ENCODE measurements around the gene SLC2A1.
"Not testable (repeated sequence)": the region's sequence is repeated elsewhere in the genome, so short reads cannot be mapped to it uniquely, and the experiment has no call there.

Gene SLC2A1

DNA sequence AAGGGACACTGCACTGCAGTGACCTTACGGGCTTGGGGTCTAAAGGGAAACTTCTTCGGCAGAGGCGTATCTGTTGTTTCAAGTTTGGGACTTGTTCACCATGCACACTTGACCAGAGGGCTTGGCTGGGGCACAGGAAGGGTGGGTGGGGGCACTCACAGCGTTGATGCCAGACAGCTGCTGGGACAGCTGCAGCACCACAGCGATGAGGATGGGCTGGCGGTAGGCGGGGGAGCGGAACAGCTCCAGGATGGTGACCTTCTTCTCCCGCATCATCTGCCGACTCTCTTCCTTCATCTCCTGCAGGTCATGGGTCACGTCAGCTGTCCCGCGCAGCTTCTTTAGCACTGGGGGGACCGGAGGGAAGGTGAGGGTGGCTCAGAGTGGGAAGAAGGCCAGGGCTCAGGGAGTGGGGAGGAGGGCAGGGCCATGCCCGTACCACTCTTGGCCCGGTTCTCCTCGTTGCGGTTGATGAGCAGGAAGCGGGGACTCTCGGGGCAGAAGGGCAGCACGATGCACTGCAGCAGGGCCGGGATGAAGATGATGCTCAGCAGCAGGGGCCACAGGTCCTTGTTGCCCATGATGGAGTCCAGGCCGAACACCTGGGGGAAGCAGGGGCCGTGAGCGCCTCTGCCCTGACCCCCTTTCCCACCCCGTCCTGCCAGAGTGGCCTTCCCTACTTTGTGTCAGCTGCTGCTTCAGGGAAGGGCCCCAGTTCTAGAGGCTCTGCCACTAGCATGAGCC is 29.1 kb downstream of the SLC2A1 start:
- DNase-seq (ENCODE audit: low read depth in 3 of 3), result no peak

DNA sequence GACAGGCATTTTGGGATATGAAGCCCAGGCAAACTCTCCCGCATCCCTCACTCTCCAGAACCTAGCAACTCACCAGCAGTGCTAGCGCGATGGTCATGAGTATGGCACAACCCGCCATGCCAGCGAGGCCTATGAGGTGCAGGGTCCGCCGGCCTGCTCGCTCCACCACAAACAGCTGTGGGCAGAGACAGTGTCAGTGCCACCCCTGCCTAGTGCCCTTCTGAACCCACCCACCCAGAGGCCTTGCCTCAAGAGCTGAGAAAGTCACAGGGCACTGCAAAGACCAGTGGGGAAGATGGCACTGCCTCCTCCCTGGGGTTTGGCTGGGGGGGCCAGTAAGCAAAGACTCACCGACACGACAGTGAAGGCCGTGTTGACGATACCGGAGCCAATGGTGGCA is 29.8 kb downstream of the SLC2A1 start:
- no peak for DNase-seq (ENCODE audit: low read depth in 3 of 3)

DNA sequence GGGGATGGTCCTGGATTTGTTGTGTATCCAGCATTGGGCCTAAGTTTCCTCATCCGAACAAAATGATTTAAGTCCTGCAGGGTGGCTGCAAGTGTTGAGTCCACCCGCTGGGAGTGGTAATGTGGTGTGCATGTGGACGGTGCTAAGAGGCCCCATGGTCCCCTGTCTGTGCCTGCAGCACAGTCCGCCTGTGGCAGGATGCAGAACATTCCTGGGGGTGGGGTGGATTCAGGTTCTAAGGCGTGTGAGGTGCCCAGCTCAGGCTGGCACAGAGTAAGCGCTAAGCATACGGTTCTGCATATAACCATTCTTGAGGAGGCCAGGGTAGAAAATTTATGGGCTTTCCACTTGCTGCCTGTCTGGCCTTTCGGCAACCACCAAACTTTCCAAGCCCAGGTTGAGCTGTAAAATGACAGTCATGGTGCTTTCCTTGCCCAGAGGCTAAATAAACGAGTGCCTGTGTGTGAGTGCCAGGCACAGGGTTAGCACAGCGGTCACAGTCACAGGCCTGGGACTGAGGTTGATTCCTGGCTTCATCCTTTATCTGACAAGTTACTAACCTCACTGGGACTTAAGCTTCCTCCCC is 30.7 kb downstream of the SLC2A1 start:
- DNase-seq (ENCODE audit: low read depth in 3 of 3), result no peak

DNA sequence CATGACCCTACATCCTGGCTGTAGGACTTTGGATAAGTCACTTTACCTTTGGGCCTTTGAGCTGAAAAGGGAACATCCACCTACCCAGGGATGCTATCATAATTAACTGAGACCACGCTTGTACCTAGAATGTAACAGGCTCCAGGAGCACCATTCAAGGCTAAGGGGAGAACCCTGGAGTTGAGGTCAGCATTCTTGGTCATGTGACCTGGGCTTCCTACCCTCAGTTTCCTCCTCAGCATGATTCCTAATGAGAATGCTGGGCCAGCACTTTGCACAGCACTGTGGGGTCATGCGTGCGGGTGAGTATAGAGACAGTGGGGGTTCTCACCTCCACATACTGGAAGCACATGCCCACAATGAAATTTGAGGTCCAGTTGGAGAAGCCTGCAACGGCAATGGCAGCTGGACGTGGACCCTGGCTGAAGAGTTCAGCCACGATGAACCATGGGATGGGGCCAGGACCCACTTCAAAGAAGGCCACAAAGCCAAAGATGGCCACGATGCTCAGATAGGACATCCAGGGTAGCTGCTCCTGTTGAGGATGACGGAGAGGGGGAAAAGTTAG is 31.3 kb downstream of the SLC2A1 start:
- no peak for DNase-seq (ENCODE audit: low read depth in 3 of 3)

DNA sequence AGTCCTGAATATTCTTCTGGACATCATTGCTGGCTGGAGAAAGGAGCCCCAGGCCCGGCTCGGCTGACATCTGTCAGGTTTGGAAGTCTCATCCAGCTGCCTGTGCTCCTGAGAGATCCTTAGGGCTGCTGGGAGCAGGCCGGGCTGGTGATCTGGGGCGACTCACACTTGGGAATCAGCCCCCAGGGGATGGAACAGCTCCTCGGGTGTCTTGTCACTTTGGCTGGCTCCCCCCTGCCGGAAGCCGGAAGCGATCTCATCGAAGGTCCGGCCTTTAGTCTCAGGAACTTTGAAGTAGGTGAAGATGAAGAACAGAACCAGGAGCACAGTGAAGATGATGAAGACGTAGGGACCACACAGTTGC is 31.8 kb downstream of the SLC2A1 start:
- no peak for DNase-seq (ENCODE audit: low read depth in 3 of 3)

DNA sequence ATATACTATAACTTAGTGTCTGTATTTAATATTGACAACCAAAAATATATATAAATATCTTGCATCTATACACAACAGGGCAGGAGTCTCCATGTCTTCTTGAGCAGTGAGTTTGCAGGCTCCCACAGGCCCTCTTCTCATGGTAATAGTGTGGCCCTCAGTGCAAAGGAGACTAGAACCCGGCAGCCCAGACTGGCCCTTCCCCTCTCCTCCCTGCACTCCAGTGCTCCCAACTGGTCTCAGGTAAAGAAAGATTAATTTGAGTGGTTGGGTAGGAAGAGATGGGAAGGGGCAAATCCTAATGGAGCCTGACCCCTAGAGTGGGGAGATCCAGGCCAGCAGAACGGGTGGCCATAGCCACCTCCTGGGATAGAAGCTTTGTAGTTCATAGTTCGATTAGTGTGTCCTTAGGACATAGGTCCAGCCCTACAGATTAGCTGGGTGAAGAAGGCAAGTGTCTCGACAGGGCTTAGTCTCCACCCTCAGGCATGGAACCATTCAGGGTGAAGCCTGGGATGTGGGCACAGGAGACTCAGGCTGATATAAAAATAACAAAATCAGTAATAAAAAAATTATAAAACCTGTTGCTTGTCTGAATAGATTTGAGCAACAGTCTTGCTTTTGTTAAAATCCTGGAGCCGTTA is 32.3 kb downstream of the SLC2A1 start:
- DNase-seq (ENCODE audit: low read depth in 3 of 3), result no peak

DNA sequence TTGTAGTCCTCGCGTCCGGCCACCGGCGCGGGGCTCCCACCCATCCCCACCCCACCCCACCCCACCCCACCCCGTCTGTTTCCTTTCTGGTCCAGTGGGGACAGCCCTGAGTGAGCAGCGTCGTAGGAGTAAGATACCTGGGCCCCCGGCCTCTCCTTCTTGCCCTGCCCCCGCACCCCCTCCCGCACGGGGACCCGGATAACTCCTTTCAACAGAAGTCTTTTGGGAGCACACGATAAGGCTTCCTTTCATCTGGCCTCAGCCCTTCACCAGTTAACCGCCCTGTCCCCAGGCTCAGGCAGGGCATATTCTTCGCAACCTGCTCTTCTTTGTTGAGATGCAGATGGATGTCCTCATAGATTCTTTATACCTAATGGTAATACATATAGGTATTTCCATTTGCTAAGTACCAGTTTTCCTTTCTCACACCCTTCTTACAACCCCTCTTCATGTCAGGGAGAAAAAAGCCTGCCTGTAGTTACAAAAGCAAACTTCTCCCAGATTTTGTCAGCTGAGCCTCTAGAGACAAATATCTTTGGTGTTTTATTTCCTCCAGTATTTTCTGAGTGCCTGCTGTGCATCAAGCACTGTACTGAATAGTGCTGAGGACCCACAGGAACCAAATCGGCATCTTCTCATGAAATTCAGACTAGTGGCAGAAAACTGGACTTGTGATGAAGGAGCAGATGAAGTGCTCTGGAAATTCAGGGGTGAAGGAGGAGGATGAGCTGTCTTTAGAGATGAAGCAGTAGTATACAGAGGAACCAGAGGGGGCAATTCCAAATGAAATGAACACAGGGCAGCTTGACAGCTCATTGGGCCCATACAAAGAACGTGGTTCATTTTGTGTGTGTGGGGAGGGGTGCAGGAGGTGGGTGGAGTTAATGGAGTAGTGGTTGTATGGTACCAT is 33.6 kb downstream of the SLC2A1 start:
- no peak for DNase-seq (ENCODE audit: low read depth in 3 of 3)

DNA sequence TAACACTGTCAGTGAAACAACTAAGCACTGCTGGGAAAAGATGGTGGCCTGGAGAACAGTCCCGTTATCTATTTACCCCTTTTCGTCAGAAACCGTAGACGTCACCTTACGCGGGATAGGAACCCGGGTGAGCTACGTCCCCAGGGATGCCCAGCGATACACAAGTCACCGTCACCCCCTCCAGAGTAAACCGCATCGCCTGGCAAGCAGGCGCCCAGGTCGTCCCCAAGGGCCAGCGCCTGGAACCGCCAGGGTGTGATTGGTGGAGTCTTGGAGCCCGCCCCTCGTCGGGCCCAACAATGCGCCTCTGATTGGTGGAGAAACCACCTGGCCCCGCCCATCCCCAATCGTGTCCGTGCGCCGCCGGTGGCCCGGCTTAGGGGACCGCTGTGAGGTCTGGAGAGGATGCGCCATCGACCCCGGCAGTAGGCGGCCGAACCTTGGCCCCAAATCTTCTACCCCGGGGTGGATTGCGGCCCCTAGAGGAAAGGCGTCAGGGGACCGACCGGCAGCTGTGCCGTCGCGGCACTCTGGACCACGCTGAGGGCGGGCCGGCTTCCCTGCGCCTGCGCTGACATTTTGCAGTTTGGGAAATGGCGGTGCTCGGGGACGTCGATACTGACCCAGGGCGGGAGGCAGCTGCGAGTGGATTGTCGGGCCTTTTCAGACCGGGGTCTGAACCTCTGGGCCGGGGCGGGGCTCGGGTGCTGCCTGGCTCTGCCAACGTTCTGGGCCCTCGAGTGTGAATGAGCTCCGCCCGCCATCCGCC is 34.4 kb downstream of the SLC2A1 start:
- peak; percentile 87 to 93 (median 91) for DNase-seq (ENCODE audit: low read depth in 3 of 3)

DNA sequence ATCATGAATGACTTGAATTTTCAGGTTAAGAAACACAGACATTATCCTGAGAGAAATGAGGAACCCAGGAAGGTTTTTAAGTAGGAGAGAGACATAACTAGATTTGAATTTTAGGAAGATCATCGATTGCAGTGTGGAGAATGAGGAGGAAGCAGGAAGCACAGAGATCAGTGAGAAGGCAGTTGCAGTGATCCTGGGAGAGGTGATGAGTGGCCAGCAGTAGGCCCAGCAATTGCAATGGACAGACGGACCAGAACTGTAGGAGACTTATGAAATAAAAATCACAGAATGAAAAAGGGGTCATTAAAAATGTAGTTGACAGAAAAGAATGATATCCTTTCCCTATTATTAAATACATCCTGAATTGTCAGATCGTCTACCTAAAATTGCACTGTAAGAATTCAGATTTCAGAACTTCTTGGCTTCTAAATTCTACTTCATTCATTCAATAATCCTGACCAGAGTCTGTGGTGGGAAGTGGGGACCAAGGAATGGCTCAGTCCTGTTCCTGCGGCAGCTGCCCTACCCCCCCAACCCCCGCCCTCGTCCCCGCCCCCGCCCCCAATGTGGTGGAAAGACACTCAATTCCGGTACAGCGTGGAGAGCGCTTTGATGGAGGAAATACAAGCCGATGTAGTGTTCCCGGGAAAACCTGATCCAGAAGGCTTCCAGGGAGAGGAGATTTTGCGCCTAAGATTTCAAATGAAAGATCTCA is 35.1 kb downstream of the SLC2A1 start:
- no peak for DNase-seq (ENCODE audit: low read depth in 3 of 3)

DNA sequence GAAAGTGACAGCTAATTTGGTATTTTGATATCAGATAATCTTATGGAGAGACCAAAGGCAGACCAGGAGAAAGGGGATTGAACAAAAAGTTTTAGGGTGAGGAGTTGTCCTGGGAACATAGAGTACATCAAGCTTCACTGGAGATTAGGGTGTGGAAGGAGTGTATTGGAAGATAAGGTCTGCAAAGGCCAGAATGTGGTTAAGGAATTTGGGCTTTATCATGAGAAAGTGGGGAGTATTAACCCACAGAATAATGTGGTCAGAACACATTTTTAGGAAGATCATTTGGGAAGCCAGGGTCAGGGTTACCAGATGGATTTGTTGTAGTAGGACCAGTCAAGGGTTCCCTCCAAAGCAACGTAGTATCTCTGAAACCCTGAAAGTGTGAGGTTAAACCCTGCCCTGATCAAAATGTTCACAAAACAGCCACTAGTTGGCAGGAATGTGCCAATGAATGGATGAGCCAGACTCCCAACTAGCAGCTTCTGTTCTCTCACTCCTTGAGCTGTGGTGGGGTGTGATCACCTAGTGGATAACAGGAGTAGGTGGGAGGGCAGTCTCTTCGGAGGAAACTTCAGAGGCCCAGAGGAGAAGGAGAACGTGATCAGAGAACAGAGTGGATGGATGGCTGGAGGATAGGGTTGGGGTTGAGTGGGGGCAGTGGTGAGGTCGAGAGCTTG is 35.8 kb downstream of the SLC2A1 start:
- peak; percentile 32 to 41 (median 40) for DNase-seq (ENCODE audit: low read depth in 3 of 3)

DNA sequence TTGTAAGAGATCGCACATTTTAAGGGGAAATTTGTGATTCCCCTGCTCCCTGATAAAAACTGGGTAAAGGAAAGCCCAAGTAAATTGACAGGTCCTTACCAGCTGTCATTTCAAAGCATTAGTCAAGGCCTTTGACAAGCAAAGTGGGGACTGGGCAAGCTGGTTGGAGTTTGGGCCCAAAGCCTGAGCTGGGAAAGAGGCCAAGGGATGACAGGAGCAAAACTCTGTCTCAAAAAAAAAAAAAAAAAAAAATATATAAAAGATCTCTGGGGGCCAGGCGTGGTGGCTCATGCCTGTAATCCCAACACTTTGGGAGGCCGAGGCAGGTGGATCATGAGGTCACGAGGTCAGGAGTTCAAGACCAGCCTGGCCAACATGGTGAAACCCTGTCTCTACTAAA is 36.9 kb downstream of the SLC2A1 start:
- no peak for DNase-seq (ENCODE audit: low read depth in 3 of 3)

DNA sequence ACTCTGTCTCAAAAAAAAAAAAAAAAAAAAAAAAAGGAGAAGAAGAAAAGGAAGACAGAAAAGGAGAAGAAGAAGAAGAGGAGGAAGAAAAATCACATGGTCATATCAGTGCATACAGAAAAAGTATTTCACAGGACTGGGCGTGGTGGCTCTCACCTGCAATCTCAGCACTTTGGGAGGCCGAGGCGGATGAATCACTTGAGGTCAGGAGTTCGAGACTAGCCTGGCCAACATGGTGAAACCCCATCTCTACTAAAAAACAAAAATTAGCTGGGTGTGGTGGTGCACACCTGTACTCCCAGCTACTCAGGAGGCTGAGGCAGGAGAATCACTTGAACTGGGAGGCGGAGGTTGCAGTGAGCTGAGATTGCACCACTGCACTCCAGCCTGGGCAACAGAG is 39.0 kb downstream of the SLC2A1 start:
- DNase-seq (ENCODE audit: low read depth in 3 of 3), result not testable (repeated sequence)

DNA sequence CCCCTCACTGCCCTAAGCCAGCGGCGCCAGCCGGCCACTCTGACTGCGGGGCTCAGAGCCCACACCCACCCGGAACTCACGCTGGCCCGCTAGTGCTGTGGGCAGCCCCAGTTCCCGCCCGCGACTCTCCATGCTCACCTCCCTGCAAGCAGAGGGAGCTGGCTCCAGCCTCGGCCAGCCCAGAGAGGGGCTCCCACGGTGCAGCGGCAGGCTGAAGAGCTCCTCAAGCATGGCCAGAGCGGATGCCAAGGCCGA is 41.5 kb downstream of the SLC2A1 start:
- DNase-seq (ENCODE audit: low read depth in 3 of 3), result no peak

DNA sequence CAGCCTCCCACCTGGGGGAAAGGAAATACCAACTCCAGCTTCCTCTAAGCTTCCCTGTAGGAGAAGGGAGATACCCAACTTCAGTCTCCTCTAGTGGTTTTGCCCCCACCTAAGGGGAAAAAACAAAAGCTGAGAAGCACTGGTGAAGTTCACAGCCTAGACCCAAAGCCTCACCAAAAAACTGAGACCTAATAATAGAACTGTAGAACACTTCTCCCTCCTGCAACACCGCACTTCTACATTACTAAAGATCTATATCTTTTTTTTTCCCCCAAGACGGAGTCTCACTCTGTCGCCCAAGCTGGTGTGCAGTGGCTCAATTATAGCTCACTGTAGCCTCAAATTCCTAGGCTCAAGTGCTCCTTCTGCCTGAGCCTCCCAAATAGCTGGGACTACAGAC is 43.2 kb downstream of the SLC2A1 start:
- DNase-seq (ENCODE audit: low read depth in 3 of 3), result no peak

DNA sequence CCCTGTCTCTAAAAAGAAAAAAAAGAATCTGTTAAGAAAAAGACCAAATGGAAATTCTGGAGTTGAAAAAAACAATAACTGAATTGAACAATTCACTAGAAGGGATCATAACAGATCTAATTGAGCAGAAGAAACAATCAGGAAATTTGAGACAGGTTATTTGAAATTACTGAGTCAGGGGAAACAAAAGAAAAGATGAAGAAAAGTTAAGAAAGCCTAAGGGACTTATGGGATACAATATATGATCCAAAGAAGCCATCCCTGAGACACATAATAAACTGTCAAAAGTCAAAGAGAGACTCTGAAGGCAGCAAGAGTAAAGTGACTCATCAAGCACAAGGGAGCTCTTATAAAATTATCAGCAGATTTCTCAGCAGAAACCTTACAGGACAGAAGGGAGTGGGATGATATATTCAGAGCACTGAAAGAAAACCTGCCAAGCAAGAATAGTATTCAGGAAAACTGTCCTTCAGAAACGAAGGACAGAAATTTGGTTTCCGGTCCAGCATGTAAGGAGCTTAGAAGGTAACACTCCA is 44.5 kb downstream of the SLC2A1 start:
- DNase-seq (ENCODE audit: low read depth in 3 of 3), result no peak

DNA sequence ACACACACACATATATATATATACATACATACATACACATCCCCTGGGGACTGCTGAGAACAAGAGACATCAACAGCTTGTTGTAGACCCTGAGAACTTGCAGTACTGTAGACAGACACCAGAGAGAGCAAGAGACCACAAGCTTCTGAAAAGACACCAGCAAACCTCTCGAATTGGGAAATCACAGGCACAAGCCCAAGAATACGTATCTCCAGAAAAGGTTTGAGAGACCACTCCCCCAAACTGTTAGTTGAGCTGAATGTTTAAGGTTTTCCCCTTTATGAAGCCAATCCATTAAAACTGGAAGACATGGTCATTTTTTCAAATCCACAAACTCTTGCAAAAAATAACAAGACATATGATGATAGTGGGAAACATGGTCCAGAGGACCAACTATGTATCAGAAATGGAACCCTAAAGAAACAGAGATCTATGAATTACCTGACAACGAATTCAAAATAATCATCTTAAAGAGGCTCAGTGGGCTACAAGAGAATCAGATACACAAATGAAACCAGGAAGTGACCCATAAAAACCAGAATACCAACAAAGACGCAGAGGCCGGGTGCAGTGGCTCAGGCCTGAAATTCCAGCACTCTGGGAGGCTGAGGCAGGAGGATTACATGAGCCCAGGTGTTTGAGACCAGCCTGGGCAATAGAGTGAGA is 45.1 kb downstream of the SLC2A1 start:
- peak in 1 of 3 experiments; percentile 57 for DNase-seq (ENCODE audit: low read depth in 3 of 3)

DNA sequence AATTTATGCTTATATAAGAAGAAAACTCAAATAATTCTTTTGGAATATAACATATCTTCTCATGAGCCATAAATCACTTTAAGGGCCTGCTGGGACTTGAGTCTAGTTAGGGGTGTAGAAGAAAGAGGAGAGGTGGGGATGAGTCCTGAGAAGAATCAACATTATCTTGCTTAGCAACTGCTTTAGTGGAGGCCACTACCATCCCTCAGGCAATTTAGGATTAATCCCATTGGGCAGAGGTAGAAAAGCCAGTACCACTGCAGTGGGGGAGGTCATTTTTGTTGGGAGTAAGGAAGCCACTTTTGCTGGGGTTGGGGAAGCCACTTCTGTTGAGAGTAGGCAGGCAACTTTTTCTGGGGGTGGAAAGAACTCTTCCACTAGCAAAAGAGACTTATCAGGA is 47.7 kb downstream of the SLC2A1 start:
- DNase-seq (ENCODE audit: low read depth in 3 of 3), result no peak

DNA sequence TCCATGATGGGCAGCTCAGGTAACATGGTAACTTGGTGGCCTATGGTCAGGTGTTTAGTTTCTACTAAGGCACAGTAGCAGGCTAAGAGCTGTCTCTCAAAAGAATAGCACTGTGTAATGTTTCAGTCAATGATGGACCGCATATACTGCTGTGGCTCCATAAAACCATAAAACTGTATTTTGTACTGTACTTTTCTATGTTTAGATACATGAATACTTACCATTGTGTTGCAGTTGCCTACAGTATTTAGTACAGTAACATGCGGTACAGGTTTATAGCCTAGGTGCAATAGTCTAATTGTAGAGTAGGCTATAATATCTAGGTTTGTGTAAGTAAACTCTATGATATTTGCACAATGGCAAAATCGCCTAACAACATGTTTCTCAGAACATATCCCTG is 50.6 kb downstream of the SLC2A1 start:
- DNase-seq (ENCODE audit: low read depth in 3 of 3), result no peak

DNA sequence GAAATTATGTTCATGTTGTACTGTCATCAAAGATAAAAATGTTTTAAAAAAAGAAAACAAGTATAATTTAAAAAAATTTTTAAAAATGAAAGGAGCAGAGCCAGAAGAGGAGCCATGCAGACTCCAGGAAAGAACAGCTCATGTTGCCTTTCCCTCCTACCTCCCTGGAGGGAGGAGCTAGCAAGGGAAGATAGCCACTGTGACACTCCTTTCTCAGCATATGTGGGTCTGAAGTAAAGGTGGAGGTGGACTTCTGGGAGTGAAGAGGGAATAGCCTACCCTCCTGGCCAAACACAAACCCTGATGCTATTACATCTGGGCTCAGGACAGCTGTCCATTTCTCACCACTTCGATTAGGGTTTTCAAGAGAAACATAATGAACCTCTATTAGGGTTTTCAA is 54.2 kb downstream of the SLC2A1 start:
- DNase-seq (ENCODE audit: low read depth in 3 of 3), result no peak

Data from stimulated activated CD4-positive, alpha-beta T cell treated with anti-CD3 and anti-CD28 coated beads, TNF-alpha, amount 100 ng/mL, for 24 hours (primary cell).